ENCODE results near the gene LRRC75A. TPM values are rescaled to one million over a fixed set of nuclear protein-coding genes. Genes with fewer than 3 reads are reported as not detected.

Gene LRRC75A
- total and polyA plus RNA-seq, 8 donors: 1.1 to 306 (median 3.7) TPM

DNA sequence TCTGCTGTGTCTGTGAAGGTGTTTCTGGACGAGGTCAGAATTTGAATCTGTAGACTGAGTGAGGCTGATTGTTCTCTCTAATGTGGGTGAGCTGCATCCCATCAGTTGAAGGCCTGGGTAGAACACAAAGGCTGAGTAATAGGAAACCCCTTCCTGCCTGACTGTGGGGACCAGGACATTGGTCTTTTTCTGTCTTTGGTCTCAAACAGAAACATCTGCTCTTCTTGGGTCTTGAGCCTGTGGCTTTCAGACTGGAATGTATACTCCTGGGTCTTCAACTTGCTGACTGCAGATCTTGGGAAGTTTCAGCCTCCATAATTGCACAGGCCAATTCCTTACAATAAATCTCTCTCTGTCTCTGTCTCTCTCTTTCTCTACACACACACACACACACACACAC, 19.6 kb upstream of the LRRC75A start:
- 38 to 83% (median 74%) methylated on average over 1 of the region's 1 CpG for WGBS, 5 donors
- Histone ChIP-seq H3K9me3 (no peaks in the 10 kb centered on the region), H3K27me3 (peaks cover 0 to 2% (median 0%) of the 10 kb centered on the region in 3 donors), H3K4me3 (no peak overlapping the region), H3K4me1 (peaks cover 0 to 12% (median under 1%) of the 10 kb centered on the region in 4 donors), H3K36me3 (no peaks in the 10 kb centered on the region), H3K27ac (no peak overlapping the region)
- no peak for DNase-seq
- TF ChIP-seq POLR2A (IDR thresholded peaks at IDR 0.05) (no peak), EP300 (IDR thresholded peaks at IDR 0.05) (no peak), POLR2AphosphoS5 (IDR thresholded peaks at IDR 0.05) (no peak)
- TF ChIP-seq, protein P1, sequence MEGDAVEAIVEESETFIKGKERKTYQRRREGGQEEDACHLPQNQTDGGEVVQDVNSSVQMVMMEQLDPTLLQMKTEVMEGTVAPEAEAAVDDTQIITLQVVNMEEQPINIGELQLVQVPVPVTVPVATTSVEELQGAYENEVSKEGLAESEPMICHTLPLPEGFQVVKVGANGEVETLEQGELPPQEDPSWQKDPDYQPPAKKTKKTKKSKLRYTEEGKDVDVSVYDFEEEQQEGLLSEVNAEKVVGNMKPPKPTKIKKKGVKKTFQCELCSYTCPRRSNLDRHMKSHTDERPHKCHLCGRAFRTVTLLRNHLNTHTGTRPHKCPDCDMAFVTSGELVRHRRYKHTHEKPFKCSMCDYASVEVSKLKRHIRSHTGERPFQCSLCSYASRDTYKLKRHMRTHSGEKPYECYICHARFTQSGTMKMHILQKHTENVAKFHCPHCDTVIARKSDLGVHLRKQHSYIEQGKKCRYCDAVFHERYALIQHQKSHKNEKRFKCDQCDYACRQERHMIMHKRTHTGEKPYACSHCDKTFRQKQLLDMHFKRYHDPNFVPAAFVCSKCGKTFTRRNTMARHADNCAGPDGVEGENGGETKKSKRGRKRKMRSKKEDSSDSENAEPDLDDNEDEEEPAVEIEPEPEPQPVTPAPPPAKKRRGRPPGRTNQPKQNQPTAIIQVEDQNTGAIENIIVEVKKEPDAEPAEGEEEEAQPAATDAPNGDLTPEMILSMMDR (IDR thresholded peaks at IDR 0.05): no peak
- intact Hi-C loops (cut with DNase I; ENCODE audit: low total_unique reads): no loop called here

DNA sequence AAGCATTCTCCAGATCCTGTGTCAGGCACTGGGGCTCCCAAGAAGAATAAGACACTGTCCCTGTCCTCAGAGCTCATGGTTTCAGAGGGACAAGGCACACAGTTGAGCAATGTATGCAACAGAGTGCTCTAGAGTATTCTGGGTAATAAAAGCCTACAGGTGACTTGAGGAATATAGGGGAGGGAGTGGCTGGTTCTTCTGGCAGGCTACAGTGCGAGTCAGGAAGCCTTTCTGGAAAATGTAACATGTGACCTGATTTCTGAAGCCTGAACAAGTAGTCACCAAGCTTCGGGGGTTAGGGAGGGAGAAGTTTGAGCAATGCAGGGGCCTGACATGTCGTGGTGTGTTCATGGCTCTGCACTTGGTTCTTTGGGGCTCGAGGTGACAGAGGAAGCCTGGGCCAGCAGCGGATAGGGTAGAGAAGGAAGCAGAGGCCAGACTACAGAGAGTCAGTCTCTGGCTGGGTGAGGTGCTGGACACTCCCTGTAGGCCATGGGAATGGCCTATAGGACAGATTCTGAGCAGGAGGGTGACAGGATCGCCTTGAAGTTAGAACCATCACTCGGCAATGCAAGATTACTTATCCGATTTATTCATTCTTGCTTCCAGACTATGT, 16.0 kb upstream of the LRRC75A start:
- intact Hi-C loops (cut with DNase I; ENCODE audit: low total_unique reads): no loop called here
- no peak for TF ChIP-seq POLR2A (IDR thresholded peaks at IDR 0.05)
- TF ChIP-seq, protein P1 (IDR thresholded peaks at IDR 0.05): no peak
- TF ChIP-seq POLR2AphosphoS5 (IDR thresholded peaks at IDR 0.05): no peak
- no peak for TF ChIP-seq EP300 (IDR thresholded peaks at IDR 0.05)
- no peaks in the 10 kb centered on the region for H3K36me3 ChIP-seq
- H3K4me1 ChIP-seq: peaks cover 0 to 13% (median 5%) of the 10 kb centered on the region in 4 donors
- DNase-seq: peak in 1 of 2 donors; percentile 39
- H3K9me3 ChIP-seq: no peaks in the 10 kb centered on the region
- H3K4me3 ChIP-seq: no peak overlapping the region
- H3K27me3 ChIP-seq: no peaks in the 10 kb centered on the region
- 58 to 66% (median 64%) methylated on average over 8 of the region's 8 CpGs for WGBS, 5 donors
- no peak overlapping the region for H3K27ac ChIP-seq

DNA sequence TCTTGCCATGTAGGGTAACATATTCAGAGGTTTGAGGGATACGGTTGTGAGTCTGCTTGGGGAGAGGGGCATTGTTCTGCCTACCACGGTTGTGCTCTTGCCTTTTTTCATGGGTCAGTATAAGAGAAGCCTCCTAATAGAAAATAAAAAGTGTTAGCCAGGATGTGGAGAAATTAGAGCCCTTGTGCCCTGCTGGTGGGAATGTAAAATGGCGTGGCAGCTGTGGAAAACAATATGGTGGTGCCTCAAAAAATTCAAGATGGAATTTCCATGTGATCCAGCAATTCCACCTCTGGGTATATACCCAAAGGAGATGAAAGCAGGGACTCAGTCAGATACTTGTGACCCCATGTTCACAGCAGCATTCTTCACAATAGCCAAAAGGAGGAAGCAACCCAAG, 14.2 kb upstream of the LRRC75A start:
- intact Hi-C loops (cut with DNase I; ENCODE audit: low total_unique reads): no loop called here
- 87 to 97% (median 94%) methylated on average over 3 of the region's 3 CpGs for WGBS, 5 donors

DNA sequence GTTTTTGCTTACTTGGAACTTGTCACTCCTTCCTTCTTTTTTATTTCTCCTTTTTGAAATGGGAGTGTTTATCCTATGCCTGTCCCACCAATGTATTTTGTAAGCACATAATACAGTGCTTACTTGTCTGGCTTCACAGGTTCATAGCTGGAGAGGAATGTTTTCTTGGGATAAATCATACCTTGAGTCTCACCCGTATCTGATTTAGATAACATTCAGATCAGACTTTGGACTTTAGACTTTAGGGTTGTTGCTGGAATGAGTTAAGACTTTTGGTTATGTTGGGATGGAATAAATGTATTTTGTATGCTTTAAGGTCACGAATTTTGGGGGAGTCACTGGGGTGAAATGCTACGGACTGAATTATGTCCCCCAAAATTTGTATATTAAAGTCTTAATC, 13.0 kb upstream of the LRRC75A start:
- Histone ChIP-seq H3K27ac (peak overlapping the region in 2 of 5 donors; percentile 18 to 45), H3K9me3 (no peaks in the 10 kb centered on the region), H3K4me1 (peaks cover 0 to 13% (median 5%) of the 10 kb centered on the region in 4 donors), H3K36me3 (no peaks in the 10 kb centered on the region), H3K4me3 (no peak overlapping the region), H3K27me3 (no peaks in the 10 kb centered on the region)
- WGBS, 5 donors: 32 to 54% (median 44%) methylated on average over 3 of the region's 3 CpGs
- no peak for TF ChIP-seq POLR2A (IDR thresholded peaks at IDR 0.05)
- TF ChIP-seq POLR2AphosphoS5 (IDR thresholded peaks at IDR 0.05): peak in 2 of 3 donors; percentile 28 to 51
- TF ChIP-seq, protein P1 (IDR thresholded peaks at IDR 0.05): no peak
- peak in 1 of 2 donors; percentile 40 for DNase-seq
- intact Hi-C loops (cut with DNase I; ENCODE audit: low total_unique reads): no loop called here

More for the DNA sequence above, 14.2 kb upstream of the LRRC75A start:
- Histone ChIP-seq H3K27ac (no peak overlapping the region), H3K27me3 (no peaks in the 10 kb centered on the region), H3K4me1 (peaks cover 0 to 13% (median 5%) of the 10 kb centered on the region in 4 donors), H3K9me3 (no peaks in the 10 kb centered on the region), H3K4me3 (no peak overlapping the region), H3K36me3 (no peaks in the 10 kb centered on the region)
- DNase-seq: no peak
- TF ChIP-seq POLR2A (IDR thresholded peaks at IDR 0.05) (no peak), EP300 (IDR thresholded peaks at IDR 0.05) (no peak), POLR2AphosphoS5 (IDR thresholded peaks at IDR 0.05) (no peak)
- TF ChIP-seq, protein P1 (IDR thresholded peaks at IDR 0.05): no peak

All from stomach (tissue), 9 donors.